ENCODE measurements around the gene SPDYE9. TPM values are rescaled to one million over a fixed set of nuclear protein-coding genes. Genes with fewer than 3 reads are reported as not detected.
"Not testable (repeated sequence)": the region's sequence is repeated elsewhere in the genome, so short reads cannot be mapped to it uniquely, and the experiment has no call there.

SPDYE9 gene
- total RNA-seq (2013; cell fraction: nucleolus; rRNA removed): 0.27 TPM in 1 of 2 replicates, not detected in the other
- not detected in 2 replicates for total RNA-seq (2014; rRNA removed)
- total RNA-seq (2014; rRNA removed; fragmentation: Illumina TruSeq; extraction: Trizol): not detected in 2 replicates
- not detected in 2 replicates for total RNA-seq (2021)
- 0.17 TPM for polyA plus RNA-seq (2011; ENCODE audit: low read depth)
- not detected in 2 replicates for polyA plus RNA-seq (2011; rRNA removed)
- not detected in 2 replicates for polyA plus RNA-seq (2011; cell fraction: cytosol; rRNA removed)
- not detected in 2 replicates for polyA plus RNA-seq (2011; cell fraction: nucleus; rRNA removed)
- polyA plus RNA-seq (2012): 0.18 and 0.27 TPM in 2 replicates
- polyA plus RNA-seq (2014; fragmentation: Illumina TruSeq; extraction: Trizol): not detected in 2 replicates
- polyA plus RNA-seq (2014; fragmentation: Nextera tagmentation; extraction: Ambion mirVana): under 1 TPM; 0.09 to 0.61 TPM
- 0.04 TPM in 1 of 2 replicates, not detected in the other for polyA plus RNA-seq (2014; rRNA removed)
- 1 to 10 TPM; 1.7 to 1.8 TPM for polyA plus RNA-seq (2016; fragmentation: Nextera tagmentation; extraction: Ambion mirVana)
- polyA minus RNA-seq (2011; rRNA and poly(A)+ RNA removed): not detected in 2 replicates
- not detected in 2 replicates for polyA minus RNA-seq (2011; cell fraction: cytosol; rRNA and poly(A)+ RNA removed)
- polyA minus RNA-seq (2011; cell fraction: nucleus; rRNA and poly(A)+ RNA removed): not detected in 2 replicates
- not detected for Bru-seq, nascent RNA
- not detected for BruChase-seq, experiment 1, labeled RNA remaining after a 6-hour chase
- BruChase-seq, experiment 2, labeled RNA remaining after a 2-hour chase: not detected
- long read RNA-seq, experiment 1: 0 reads
- long read RNA-seq, experiment 2, partial matches to known transcripts: 0 of 2 reads
- long read RNA-seq, experiment 2, other reads (novel, unspliced or antisense): 2 of 2 reads

DNA sequence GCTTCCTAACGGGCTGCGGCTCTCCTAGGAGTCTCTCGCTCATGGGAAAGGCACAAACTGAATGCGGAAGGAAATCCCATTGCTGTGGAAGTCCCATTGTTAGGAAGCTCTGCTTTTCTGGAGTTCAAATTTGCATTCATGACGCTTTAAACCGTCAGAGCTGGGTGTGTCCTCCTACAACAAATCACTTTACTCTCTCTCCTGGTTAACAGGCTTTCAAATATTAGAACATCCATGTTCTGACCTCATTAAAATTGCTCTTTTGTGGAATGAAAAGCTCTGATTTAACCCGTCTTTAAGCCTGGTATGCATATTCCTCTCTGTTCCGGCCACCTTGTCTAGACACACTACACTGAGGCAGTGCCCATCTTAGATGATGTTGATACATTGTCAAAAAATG, at the start of gene SPDYE9:
TSS of gene SPDYE9 (minus strand) at position 101 of the 400 bp plus-strand sequence. CDS start 1,800 bp downstream, outside the sequence.
- in situ Hi-C loops (cut with MboI); H3K36me3 ChIP-seq (ENCODE audit: control insufficient read depth in 2 of 2, insufficient read depth in 2 of 2, low read length in 1 of 2); SMC1A ChIA-PET (ENCODE audit: uncharacterized antibody, unreplicated experiment); H2AFZ ChIP-seq (ENCODE audit: control insufficient read depth, low read depth, low read length); intact Hi-C loops (cut with micrococcal nuclease; ENCODE audit: unreplicated experiment); CTCF ChIA-PET; H4K20me1 ChIP-seq (ENCODE audit: control insufficient read depth, insufficient read depth); H3K9me3 ChIP-seq (replicated peaks; ENCODE audit: control insufficient read depth, insufficient read depth, low read length); H3K4me3 ChIP-seq; H3K27me3 ChIP-seq (replicated peaks in 1 of 2; ENCODE audit: control insufficient read depth in 2 of 2, insufficient read depth in 2 of 2, low read length in 1 of 2); RAD21 ChIA-PET (ENCODE audit: unreplicated experiment); H3K4me2 ChIP-seq (ENCODE audit: control insufficient read depth, insufficient read depth); H3K27ac ChIP-seq (ENCODE audit: control insufficient read depth, insufficient read depth); DNase-seq (ENCODE audit: low read depth, low spot score); ATAC-seq; FAIRE-seq; POLR2A ChIA-PET; BruUV-seq (replicated peaks); H3K9ac ChIP-seq (ENCODE audit: control insufficient read depth, insufficient read depth, low read length); H3K4me1 ChIP-seq (ENCODE audit: control insufficient read depth, insufficient read depth, low read length); H3K79me2 ChIP-seq (ENCODE audit: control insufficient read depth, insufficient read depth, low read length): not testable (repeated sequence)
- WGBS (ENCODE audit: insufficient coverage, insufficient replicate concordance, low lambda C conversion rate, missing lambda C conversion rate): 100% methylated on average over 2 of the region's 8 CpGs

DNA sequence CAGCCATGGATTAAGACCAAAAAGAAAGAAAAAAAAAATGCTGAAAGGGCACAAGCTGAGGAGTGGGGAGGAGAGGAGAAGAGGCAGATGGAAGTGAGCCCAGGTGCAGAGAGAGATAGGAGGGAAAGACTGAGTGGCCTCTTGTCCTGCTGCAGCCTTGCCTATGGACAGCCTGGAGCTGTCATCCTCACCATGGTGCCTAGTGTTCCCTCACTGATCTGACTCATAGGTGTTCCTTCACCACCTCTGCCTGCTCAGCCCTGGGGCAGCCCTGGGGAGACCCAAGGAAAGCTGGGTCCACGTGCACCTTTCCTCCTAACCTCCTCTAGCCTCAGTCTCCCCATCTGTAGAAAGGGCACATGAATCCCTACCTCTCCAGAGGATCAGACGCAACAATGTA, 49.0 kb upstream of the SPDYE9 start:
- H3K9ac ChIP-seq (ENCODE audit: control insufficient read depth, insufficient read depth, low read length); H3K79me2 ChIP-seq (ENCODE audit: control insufficient read depth, insufficient read depth, low read length); H3K27me3 ChIP-seq (replicated peaks in 1 of 2; ENCODE audit: control insufficient read depth in 2 of 2, insufficient read depth in 2 of 2, low read length in 1 of 2); BruUV-seq (replicated peaks); CTCF ChIA-PET; RAD21 ChIA-PET (ENCODE audit: unreplicated experiment); H3K27ac ChIP-seq (ENCODE audit: control insufficient read depth, insufficient read depth); in situ Hi-C loops (cut with MboI); DNase-seq (ENCODE audit: low read depth, low spot score); H3K4me3 ChIP-seq; H4K20me1 ChIP-seq (ENCODE audit: control insufficient read depth, insufficient read depth); H3K36me3 ChIP-seq (ENCODE audit: control insufficient read depth in 2 of 2, insufficient read depth in 2 of 2, low read length in 1 of 2); POLR2A ChIA-PET; H3K4me1 ChIP-seq (ENCODE audit: control insufficient read depth, insufficient read depth, low read length); intact Hi-C loops (cut with micrococcal nuclease; ENCODE audit: unreplicated experiment); H3K4me2 ChIP-seq (ENCODE audit: control insufficient read depth, insufficient read depth); SMC1A ChIA-PET (ENCODE audit: uncharacterized antibody, unreplicated experiment); FAIRE-seq; H2AFZ ChIP-seq (ENCODE audit: control insufficient read depth, low read depth, low read length); H3K9me3 ChIP-seq (replicated peaks; ENCODE audit: control insufficient read depth, insufficient read depth, low read length): not testable (repeated sequence)
- no CpG with 5 or more reads among the region's 2 CpGs for WGBS (ENCODE audit: insufficient coverage, insufficient replicate concordance, low lambda C conversion rate, missing lambda C conversion rate)
- ATAC-seq: peak; percentile 38; the same call in 1 of the 3 replicates

- POLR2A ChIA-PET; H3K4me3 ChIP-seq; H2AFZ ChIP-seq (ENCODE audit: control insufficient read depth, low read depth, low read length); in situ Hi-C loops (cut with MboI); H3K36me3 ChIP-seq (ENCODE audit: control insufficient read depth in 2 of 2, insufficient read depth in 2 of 2, low read length in 1 of 2); H3K27ac ChIP-seq (ENCODE audit: control insufficient read depth, insufficient read depth); H4K20me1 ChIP-seq (ENCODE audit: control insufficient read depth, insufficient read depth); DNase-seq (ENCODE audit: low read depth, low spot score); H3K79me2 ChIP-seq (ENCODE audit: control insufficient read depth, insufficient read depth, low read length); ATAC-seq; H3K27me3 ChIP-seq (replicated peaks in 1 of 2; ENCODE audit: control insufficient read depth in 2 of 2, insufficient read depth in 2 of 2, low read length in 1 of 2); BruUV-seq (replicated peaks); CTCF ChIA-PET; H3K9ac ChIP-seq (ENCODE audit: control insufficient read depth, insufficient read depth, low read length); RAD21 ChIA-PET (ENCODE audit: unreplicated experiment); H3K9me3 ChIP-seq (replicated peaks; ENCODE audit: control insufficient read depth, insufficient read depth, low read length); SMC1A ChIA-PET (ENCODE audit: uncharacterized antibody, unreplicated experiment); FAIRE-seq; H3K4me2 ChIP-seq (ENCODE audit: control insufficient read depth, insufficient read depth); intact Hi-C loops (cut with micrococcal nuclease; ENCODE audit: unreplicated experiment); H3K4me1 ChIP-seq (ENCODE audit: control insufficient read depth, insufficient read depth, low read length): not testable (repeated sequence)
- WGBS (ENCODE audit: insufficient coverage, insufficient replicate concordance, low lambda C conversion rate, missing lambda C conversion rate): 100% methylated on average over 1 of the region's 7 CpGs
These were observed 46.9 kb upstream of the SPDYE9 start for GRCh38 chr7:73132651-73133217.
